ENCODE measurements around the gene JPH3.

Gene JPH3

DNA sequence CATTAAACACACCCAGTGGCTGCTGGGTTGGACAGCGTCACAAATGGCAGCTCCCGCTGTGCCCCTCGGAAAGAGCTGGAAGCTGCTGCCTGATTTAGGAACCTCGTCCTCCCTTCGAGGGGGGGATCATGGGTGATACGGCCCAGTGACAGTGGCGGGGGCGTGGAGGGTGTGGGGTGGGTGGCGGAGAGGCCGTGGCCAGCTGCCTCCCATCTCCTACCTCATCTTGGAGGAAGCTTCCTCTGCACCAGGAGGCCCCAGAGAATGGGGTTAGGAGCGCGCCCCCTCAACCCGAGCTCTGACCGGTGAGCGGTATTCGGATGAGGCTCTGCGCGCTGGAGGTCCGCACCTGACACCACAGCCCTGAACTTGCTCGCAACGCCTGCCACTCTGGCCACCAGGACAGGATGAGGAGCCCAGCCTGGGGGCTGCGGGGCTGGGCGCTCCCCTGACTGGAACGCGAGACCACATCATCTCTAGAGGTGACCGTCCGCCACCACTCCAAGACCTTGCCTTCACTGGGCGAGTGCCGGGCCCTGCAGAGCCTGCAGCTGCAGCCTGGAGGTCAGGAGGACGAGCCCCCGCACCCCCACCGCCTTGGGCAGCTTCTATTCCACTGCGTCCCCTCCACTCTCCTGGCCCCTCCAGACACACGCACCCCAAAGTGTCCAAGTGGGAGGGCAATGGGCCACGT lies 82.5 kb downstream of the JPH3 start:
- no peak for DNase-seq

DNA sequence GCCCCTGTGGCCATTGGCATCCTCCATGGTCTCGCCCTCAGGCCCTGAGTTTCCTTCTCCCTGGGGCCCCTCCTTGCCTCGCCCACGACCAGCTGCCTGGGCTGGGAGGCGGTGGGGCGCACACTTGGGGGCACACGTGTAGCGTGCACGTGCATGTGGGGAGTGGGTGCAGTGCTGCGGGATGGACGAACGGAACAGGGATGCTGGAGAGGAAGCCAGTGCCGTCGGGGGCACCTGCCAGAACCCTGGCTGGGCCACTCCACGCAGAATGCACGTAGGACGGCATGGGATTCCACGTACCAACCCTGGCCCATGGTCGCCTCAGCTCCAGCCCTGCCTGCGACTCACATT lies 83.1 kb downstream of the JPH3 start:
- no peak for DNase-seq

- DNase-seq: no peak
These were observed 83.5 kb downstream of the JPH3 start for GRCh38 chr16:87685766-87686165.

DNA sequence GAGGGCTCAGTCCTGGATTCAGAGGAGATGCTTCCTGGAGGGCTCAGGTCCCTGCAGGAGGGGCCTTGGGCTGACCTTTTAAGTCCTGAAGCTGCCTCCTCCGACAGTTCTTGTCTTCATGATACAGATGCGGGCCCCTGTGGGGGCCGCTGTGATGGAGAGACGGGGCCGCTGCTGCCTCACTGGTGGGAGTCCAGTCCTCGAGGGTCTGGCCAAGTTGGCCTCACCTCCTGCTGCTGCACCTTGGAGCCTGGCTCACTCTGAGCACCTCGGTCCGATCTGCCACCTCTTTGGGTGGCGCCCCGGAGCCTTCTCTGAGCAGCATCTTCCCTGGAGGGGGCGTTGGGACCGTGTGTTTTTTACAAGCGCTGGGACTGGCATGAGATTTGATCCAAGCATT lies 84.4 kb downstream of the JPH3 start:
- DNase-seq: no peak

- DNase-seq: no peak
These were observed 85.0 kb downstream of the JPH3 start for GRCh38 chr16:87687126-87687910.

DNA sequence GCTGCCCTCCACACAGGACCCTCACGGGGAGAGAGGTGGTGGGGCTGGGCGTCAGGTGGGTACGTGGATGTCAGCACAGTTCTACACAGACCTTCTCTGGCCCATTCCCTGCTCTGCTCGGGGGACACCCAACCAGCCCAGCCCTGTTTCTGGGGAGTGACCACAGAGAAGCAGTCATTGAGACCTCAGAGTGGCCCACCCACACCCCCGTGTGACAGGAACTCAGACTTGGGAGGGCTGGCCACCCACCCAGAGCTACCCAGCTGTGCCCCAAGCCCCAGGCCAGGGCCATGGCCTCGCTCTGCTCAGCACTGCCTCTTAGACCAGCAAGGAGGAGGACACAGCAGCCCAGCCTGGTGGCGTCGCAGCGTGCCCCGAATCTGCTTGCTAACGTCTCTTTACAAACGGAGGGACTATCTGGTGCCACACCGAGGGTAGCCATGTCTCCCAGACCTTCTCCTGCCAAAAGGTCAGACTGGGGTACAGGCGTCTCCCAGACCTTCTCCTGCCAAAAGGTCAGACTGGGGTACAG lies 85.8 kb downstream of the JPH3 start:
- DNase-seq: no peak

- no peak for DNase-seq
These were observed 86.8 kb downstream of the JPH3 start for GRCh38 chr16:87688876-87689815.

GRCh38 chr16:87689956-87690465 lies 87.7 kb downstream of the JPH3 start:
- no peak for DNase-seq

- DNase-seq: no peak
These were observed 88.8 kb downstream of the JPH3 start for GRCh38 chr16:87690911-87691685.

- no peak for DNase-seq
These were observed 89.4 kb downstream of the JPH3 start for GRCh38 chr16:87691686-87692079.

GRCh38 chr16:87692176-87692575 lies 89.9 kb downstream of the JPH3 start:
- no peak for DNase-seq

DNA sequence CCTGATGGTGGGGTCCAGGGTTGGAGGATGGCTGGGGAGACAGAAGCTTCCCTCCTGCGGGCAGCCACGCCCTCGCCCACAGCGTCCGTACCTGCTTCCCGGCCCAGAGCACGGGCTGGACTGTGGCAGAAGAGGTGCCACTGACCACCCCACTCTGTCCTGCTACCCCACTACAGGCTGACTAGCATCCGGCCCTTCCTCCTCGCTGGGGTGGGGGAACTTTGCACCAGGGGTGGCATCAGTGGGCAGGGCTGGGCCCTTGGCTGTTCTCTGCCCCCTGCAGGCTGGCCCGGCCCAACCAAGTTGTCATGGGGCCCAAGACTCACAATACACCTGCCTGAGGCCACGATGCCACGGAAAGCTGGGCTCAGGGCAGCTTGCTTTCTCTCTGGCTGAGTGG lies 90.4 kb downstream of the JPH3 start:
- DNase-seq: no peak

- no peak for DNase-seq
These were observed 91.5 kb downstream of the JPH3 start for GRCh38 chr16:87693827-87694226.

GRCh38 chr16:87694441-87695125 lies 92.3 kb downstream of the JPH3 start:
- DNase-seq: no peak

- DNase-seq: no peak
These were observed 93.2 kb downstream of the JPH3 start for GRCh38 chr16:87695534-87695933.

DNA sequence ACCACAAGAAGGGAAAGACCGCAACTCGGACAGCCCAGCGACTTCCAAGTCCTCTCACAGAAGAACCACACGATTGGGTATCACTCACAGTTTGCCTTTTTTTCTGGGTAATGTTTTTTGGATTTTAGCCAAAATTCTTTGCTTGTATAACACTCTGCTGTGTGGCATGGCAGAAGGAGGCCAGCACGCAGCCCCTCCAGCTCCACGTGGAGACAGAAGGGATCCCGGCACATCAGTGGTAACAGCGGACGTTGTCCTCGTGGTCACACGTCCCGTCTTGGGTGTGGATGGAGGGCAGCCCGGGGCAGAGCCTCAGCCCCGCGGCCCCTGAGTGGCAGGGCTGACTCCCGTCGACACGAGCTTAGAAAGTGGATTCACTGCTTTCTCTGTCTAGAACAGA lies 94.4 kb downstream of the JPH3 start:
- DNase-seq: no peak

DNA sequence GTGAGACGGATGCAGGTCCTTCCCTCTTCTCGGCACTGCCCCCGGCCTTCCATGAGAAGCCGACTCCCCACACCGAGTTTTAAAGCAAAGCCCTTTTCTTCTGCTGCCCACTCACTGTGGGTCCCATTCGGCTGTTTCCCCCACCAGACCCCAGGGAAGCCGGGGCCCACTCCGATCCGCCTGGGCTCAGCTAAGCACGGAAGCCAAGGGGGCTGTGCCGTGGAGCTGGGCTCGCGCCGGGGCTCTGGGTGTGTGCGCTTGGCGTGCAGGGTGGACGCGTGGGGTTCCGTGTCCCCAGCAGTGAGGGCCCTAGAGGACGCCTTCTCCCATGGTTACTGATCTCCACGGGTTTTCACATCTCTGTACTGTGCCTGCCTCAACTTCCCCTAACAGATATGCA lies 94.9 kb downstream of the JPH3 start:
- no peak for DNase-seq

- no peak for DNase-seq
These were observed 95.5 kb downstream of the JPH3 start for GRCh38 chr16:87697792-87698191.

- DNase-seq: no peak
These were observed 95.9 kb downstream of the JPH3 start for GRCh38 chr16:87698241-87698640.

DNA sequence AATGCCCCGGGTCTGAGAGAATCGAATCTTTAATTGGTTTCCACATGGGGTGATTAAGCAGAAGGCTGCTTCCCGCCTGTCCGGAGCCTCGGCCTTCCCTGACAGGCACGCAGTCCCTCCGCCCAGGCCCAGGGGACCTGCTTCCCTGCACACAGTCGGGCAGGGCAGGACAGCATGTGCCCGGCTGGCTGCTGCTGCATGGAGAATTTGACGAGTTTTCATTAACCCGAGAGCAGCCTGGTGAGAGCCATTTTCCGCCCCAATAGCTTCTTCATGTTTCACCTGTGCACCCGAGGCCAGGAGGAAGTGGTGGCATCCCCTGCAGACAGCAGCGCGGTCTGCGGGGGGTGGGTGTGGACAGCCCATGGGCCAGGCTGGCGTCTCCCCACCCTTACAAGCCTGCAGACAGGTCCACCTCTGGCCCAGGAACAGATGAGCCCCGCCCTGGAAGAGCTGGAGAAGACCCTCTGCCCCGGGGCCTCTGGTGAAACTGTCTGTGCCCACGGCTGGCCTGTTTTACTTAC lies 96.4 kb downstream of the JPH3 start:
- no peak for DNase-seq

DNA sequence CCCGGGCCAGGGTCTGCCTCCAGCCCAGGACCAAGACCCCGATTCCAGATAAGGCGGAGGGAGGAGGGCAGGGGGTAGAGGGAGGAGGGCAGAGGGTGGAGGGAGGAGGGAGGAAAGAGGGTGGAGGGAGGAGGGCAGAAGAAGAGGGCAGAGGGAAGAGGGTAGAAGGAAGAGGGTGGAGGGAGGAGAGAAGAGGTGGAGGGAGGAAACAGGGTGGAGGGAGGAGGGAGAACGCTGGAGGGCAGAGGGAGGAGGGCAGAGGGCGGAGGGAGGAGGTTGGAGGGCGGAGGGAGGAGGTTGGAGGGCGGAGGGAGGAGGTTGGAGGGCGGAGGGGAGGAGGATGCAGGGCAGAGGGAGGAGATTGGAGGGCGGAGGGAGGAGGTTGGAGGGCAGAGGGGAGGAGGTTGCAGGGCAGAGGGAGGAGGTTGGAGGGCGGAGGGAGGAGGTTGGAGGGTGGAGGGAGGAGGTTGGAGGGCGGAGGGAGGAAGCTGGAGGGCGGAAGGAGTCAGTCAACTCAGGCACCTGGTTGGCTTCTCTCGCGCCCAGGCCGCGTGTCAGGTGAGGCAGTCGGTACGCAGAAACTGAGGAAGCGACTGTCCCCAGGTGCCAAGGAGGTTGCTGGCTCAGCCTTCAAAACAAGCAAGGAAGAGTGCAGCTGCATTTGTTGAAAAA lies 98.2 kb downstream of the JPH3 start:
- DNase-seq: no peak
